LHCN-M2 (cell line): ENCODE results near the gene CDH12. TPM values are rescaled to one million over a fixed set of nuclear protein-coding genes. Genes with fewer than 3 reads are reported as not detected.

Experiments
- DNase-seq: peaks from one replicate; pipeline ENCODE4 v3.0.0-alpha.2; 2012; ENCODE audit warnings: low read depth
- total RNA-seq: library from RNA; depleted of rRNA; stranded (reverse); fragments of >200 nt; gene quantifications from 2 replicates; pipeline ENCODE4 v1.2.3, GENCODE V29; 2014

The CDH12 gene
- total RNA-seq, 1 experiment from 2014 or later, result not detected

DNA sequence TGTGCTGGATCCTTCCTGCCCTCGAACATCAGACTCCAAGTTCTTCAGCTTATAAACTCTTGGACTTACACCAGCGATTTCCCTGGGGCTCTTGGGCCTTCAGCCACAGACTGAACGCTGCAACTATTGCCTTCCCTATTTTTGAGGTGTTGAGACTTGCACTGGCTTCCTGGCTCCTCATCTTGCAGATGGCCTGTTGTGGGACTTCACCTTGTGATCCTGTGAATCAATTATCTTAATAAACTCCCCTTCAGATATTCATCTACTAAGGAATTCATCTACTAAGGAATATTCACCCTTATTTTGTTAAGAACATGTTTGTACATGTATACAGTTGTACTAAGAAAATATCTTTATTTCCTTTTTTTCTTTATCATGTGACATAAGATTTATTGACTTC is 1079.7 kb downstream of the CDH12 start:
- DNase-seq, result no peak

DNA sequence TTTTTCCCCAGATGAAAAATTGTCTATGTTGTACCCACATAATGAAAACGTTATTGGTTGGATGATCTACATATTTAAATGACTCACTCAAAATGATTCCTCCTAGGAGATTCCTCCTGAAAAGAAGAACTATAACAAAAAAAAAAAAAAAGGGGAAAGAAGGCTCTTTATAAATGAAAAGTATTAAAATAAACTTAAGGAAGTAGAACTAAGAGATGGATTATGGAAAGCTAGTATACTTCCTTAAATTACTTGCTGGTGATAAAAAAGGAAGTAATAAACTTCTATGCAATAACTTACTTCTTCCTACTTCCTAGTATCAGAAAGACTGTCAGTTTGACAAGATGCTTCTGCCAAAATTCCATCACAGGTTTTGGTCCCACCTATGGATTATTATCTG is 1087.7 kb downstream of the CDH12 start:
- DNase-seq, result no peak

DNA sequence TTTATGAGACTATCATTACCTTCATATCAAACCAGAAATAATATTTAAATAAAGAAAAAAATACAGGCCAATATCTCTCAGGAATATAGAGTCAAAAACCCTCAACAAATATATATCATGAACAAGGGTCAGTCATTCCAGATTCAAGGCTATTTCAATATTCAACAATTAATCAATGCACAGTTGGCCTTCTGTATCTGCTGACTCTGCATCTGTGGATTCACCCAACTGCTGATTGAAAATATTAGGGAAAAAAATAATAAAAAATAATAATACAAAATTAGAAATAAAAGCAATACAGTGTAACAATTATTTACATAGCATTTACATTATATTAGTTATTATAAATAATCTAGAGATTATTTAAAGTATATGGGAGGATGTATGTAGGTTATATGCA is 1114.0 kb downstream of the CDH12 start:
- no peak for DNase-seq

DNA sequence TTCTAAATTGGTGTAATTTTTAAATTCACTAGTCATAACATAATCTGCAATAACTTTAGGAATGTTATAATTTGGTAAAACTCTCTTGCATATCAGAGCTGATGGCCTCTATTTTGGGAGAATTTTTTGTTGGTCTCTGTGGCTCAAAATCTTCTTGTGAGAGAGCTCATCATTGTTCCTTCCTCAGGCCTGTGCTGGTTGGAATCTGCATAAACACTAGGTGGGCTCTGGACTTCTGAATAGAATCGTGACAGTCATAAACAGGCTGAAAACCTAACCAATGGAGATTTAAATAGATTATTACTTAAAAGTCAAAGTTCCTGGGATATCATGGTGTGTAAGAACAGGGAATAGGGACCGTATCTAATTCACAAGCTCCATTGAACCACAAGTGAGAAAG is 1129.6 kb downstream of the CDH12 start:
- DNase-seq, result no peak

DNA sequence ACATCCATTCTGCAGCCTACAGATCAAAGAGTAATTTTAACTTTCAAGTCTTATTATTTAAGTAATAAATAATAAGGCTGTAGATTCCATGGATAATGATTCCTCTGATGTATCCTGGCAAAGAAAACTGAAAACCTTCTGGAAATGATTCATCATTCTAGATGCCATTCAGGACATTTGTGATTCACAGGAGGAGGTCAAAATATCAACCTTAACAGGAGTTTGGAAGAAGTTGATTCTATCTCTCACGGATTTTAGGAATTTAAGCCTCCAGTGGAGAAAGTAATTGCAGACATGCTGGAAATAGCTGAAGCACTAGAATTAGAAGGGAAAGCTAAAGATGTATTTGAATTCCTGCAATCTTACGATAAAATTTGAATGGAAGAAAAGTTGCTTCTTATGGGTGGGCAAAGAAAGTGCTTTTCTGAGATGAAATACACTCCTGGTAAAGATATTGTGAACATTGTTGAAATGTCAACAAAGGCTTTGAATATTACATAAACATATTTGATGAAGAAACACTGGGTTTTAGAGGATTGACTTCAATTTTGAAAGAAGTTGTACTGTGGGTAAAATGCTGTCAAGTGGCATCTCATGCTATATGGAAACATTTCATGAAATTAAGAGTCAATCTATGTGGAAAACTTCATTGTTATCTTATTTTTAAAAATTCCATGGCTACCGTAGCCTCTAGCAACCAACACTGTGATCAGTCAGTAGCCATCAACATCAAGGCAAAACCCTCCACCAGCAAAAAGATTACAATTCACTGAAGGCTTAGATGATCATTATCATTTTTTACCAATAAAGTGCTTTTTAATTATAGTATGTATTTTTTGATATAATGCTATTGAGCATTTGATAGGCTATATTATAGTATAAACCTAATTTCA is 1141.0 kb downstream of the CDH12 start:
- no peak for DNase-seq

DNA sequence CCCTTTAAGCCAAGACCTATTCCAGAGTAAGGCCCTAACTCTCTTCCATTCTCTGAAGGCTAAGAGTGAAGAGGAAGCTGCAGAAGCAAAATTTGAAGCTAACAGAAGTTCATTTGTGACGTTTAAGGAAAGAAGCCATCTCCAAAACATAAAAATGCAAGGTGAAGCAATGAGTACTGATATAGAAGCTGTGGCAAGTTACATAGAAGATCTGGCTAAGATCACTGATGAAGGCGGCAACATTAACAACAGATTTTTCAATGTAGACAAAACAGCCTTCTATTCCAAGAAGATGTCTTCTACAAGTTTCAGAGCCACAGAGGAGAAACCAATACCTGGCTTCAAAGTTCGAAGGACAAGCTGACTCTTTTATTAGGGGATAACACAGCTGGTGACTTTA is 1143.4 kb downstream of the CDH12 start:
- no peak for DNase-seq

DNA sequence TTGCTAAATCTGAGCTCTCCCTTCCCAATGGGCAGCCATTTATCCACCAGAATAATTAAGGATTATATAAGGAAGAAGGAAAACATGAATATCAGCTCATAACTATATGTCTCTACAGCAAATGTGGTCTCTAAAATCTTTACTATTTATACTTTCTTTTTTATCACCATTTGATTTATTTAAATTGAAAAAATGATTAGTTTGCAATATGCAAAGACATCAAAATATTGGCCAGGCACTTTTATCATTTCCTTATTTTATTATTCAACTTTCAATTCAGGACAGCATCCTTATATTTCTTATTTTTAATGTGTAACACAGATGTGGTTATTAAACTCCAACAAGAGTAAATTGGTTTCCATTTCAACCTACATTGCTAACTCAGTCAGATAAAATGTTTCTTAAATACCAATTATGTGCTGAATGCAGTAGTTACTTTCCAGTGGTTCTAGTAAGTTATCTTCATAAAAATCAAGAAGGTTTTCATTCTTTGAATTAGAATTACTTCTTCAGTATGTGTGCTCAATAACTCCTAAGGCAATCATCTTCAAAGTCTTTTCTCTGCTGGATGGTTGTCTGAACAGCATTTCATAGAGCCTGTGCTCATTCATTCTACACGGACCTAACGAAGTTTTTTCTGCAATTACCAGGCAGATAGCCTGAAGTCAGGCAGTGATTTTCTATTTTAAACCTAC is 1148.0 kb downstream of the CDH12 start:
- no peak for DNase-seq

DNA sequence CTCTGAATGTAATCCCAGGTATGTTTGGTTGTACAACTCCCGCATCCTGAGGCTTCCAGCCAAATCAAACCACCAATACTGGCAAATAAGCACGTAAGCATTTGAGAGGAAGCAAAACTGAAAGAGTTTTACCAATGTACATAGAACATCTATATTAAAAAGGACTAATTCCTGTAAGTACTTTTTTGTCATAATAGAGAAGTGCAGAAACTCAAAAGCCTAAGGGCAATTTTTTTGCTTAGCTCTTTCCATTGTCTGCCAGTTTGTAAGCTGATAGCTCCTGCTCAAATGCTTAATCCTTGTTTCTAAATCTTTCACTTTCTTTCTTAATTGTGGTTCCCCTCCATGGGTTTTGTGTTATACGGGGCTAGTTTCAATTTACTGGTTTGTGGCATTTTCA is 1151.8 kb downstream of the CDH12 start:
- DNase-seq, result no peak
